IPS-15b (cell line): Measurements from ENCODE around the gene IBA57.
"Not testable (repeated sequence)": the region's sequence is repeated elsewhere in the genome, so short reads cannot be mapped to it uniquely, and the experiment has no call there.

Experiments
- H3K27me3 ChIP-seq: one replicate; pipeline ENCODE4 v1.6.1; 2013; ENCODE audit warnings: low read length; ENCODE audit not compliant: control insufficient read depth, insufficient read depth
- H3K36me3 ChIP-seq: one replicate; pipeline ENCODE4 v1.6.1; 2013; ENCODE audit warnings: low read length; ENCODE audit not compliant: control insufficient read depth, insufficient read depth
- H3K4me1 ChIP-seq: one replicate; pipeline ENCODE4 v1.6.1; 2013; ENCODE audit warnings: mild to moderate bottlenecking, low read length; ENCODE audit not compliant: control insufficient read depth, insufficient read depth
- H3K4me3 ChIP-seq: one replicate; pipeline ENCODE4 v1.5.1; 2013; ENCODE audit warnings: low read depth, low read length
- H3K9ac ChIP-seq: one replicate; pipeline ENCODE4 v1.6.1; 2013; ENCODE audit warnings: low read depth, mild to moderate bottlenecking, low read length
- H3K9me3 ChIP-seq: one replicate; pipeline ENCODE4 v1.6.1; 2013; ENCODE audit warnings: mild to moderate bottlenecking, low read length; ENCODE audit not compliant: control insufficient read depth, insufficient read depth

IBA57 gene

GRCh38 chr1:228216371-228217320, 51.0 kb downstream of the IBA57 start:
- H3K36me3 ChIP-seq, result no peaks in the 10 kb centered on the region
- no peak overlapping the region for H3K9ac ChIP-seq
- H3K9me3 ChIP-seq, result no peaks in the 10 kb centered on the region
- no peak overlapping the region for H3K4me3 ChIP-seq
- no peaks in the 10 kb centered on the region for H3K4me1 ChIP-seq
- H3K27me3 ChIP-seq, result peaks cover 2% of the 10 kb centered on the region

GRCh38 chr1:228217551-228218344, 52.1 kb downstream of the IBA57 start:
- H3K4me3 ChIP-seq, result no peak overlapping the region
- H3K36me3 ChIP-seq, result no peaks in the 10 kb centered on the region
- no peaks in the 10 kb centered on the region for H3K27me3 ChIP-seq
- H3K9me3 ChIP-seq, result no peaks in the 10 kb centered on the region
- no peaks in the 10 kb centered on the region for H3K4me1 ChIP-seq
- H3K9ac ChIP-seq, result no peak overlapping the region

GRCh38 chr1:228218513-228219244, 53.1 kb downstream of the IBA57 start:
- Histone ChIP-seq H3K9me3 (no peaks in the 10 kb centered on the region), H3K36me3 (no peaks in the 10 kb centered on the region), H3K27me3 (no peaks in the 10 kb centered on the region), H3K9ac (no peak overlapping the region), H3K4me1 (no peaks in the 10 kb centered on the region), H3K4me3 (no peak overlapping the region)

GRCh38 chr1:228219245-228219961, 53.8 kb downstream of the IBA57 start:
- no peaks in the 10 kb centered on the region for H3K9me3 ChIP-seq
- no peaks in the 10 kb centered on the region for H3K27me3 ChIP-seq
- H3K4me1 ChIP-seq, result no peaks in the 10 kb centered on the region
- H3K36me3 ChIP-seq, result no peaks in the 10 kb centered on the region
- no peak overlapping the region for H3K9ac ChIP-seq
- H3K4me3 ChIP-seq, result no peak overlapping the region

GRCh38 chr1:228219962-228220780, 54.6 kb downstream of the IBA57 start:
- Histone ChIP-seq H3K9me3 (no peaks in the 10 kb centered on the region), H3K36me3 (peaks cover 2% of the 10 kb centered on the region), H3K4me3 (no peak overlapping the region), H3K9ac (no peak overlapping the region), H3K27me3 (no peaks in the 10 kb centered on the region), H3K4me1 (no peaks in the 10 kb centered on the region)

- H3K4me3 ChIP-seq, H3K9ac ChIP-seq, H3K9me3 ChIP-seq, H3K27me3 ChIP-seq, H3K4me1 ChIP-seq, H3K36me3 ChIP-seq: not testable (repeated sequence)
Measured at GRCh38 chr1:228221097-228221496, 55.5 kb downstream of the IBA57 start.

GRCh38 chr1:228222548-228222947, 56.9 kb downstream of the IBA57 start:
- no peak overlapping the region for H3K4me3 ChIP-seq
- no peaks in the 10 kb centered on the region for H3K4me1 ChIP-seq
- no peaks in the 10 kb centered on the region for H3K27me3 ChIP-seq
- no peaks in the 10 kb centered on the region for H3K9me3 ChIP-seq
- peaks cover 2% of the 10 kb centered on the region for H3K36me3 ChIP-seq
- no peak overlapping the region for H3K9ac ChIP-seq

GRCh38 chr1:228224198-228225164, 58.9 kb downstream of the IBA57 start:
- H3K4me3 ChIP-seq, result no peak overlapping the region
- H3K36me3 ChIP-seq, result peaks cover 2% of the 10 kb centered on the region
- H3K9me3 ChIP-seq, result no peaks in the 10 kb centered on the region
- no peaks in the 10 kb centered on the region for H3K27me3 ChIP-seq
- no peak overlapping the region for H3K9ac ChIP-seq
- H3K4me1 ChIP-seq, result no peaks in the 10 kb centered on the region

- H3K9me3 ChIP-seq, result no peaks in the 10 kb centered on the region
- no peak overlapping the region for H3K9ac ChIP-seq
- H3K36me3 ChIP-seq, result peaks cover 2% of the 10 kb centered on the region
- no peaks in the 10 kb centered on the region for H3K27me3 ChIP-seq
- H3K4me1 ChIP-seq, result no peaks in the 10 kb centered on the region
- no peak overlapping the region for H3K4me3 ChIP-seq
Measured at GRCh38 chr1:228225165-228225710, 59.6 kb downstream of the IBA57 start.

- Histone ChIP-seq H3K36me3 (peaks cover 2% of the 10 kb centered on the region), H3K4me1 (no peaks in the 10 kb centered on the region), H3K4me3 (no peak overlapping the region), H3K9me3 (no peaks in the 10 kb centered on the region), H3K27me3 (no peaks in the 10 kb centered on the region), H3K9ac (no peak overlapping the region)
Measured at GRCh38 chr1:228225740-228226139, 60.1 kb downstream of the IBA57 start.
